Uterus (tissue), 4 donors: ENCODE data around the gene TEX264. TPM values are rescaled to one million over a fixed set of nuclear protein-coding genes. Genes with fewer than 3 reads are reported as not detected.

Experiments used
- DNase-seq, 2 donors: peaks; one replicate each; pipeline ENCODE4 v3.0.0-alpha.2; 2019 to 2020
- H3K27ac ChIP-seq, 2 donors: fragments of 200-600 bp; sonication (generic); 1 replicate in 1 of 2; 2 replicates in 1 of 2; pipeline ENCODE4 v1.5.1; 2016 to 2018
- H3K27me3 ChIP-seq, 2 donors: fragments of 200-600 bp; sonication (generic); one replicate each; pipeline ENCODE4 v1.5.1; 2018 to 2019; ENCODE audit warnings: control low read depth in 1 of 2
- H3K36me3 ChIP-seq, 2 donors: fragments of 200-600 bp; sonication (generic); one replicate each; pipeline ENCODE4 v1.5.1; 2019; ENCODE audit warnings: control low read depth in 1 of 2
- H3K4me1 ChIP-seq, 2 donors: fragments of 200-600 bp; sonication (generic); one replicate each; pipeline ENCODE4 v1.5.1; 2018 to 2019; ENCODE audit warnings: control low read depth in 1 of 2
- H3K4me3 ChIP-seq, 2 donors: fragments of 200-600 bp; sonication (generic); 1 replicate in 1 of 2; 2 replicates in 1 of 2; pipeline ENCODE4 v1.5.1; 2018 to 2019; ENCODE audit warnings: mild to moderate bottlenecking in 1 of 2
- H3K9me3 ChIP-seq, 2 donors: fragments of 200-600 bp; sonication (generic); one replicate each; pipeline ENCODE4 v1.5.1; 2019; ENCODE audit warnings: control low read depth in 1 of 2
- CTCF ChIP-seq, 4 experiments: fragments of 200-600 bp in 2 of 4; fragments of 450-650 bp in 2 of 4; sonication (generic) in 2 of 4; IDR thresholded peaks; one replicate each; pipeline ENCODE4 v1.5.1; 2016 to 2019; ENCODE audit warnings: antibody characterized with exemption in 4 of 4, mild to moderate bottlenecking in 2 of 4, moderate library complexity in 1 of 4
- POLR2A ChIP-seq, 2 donors: fragments of 450-650 bp; IDR thresholded peaks; one replicate each; pipeline ENCODE4 v1.6.1; 2016; ENCODE audit warnings: antibody characterized with exemption in 2 of 2, mild to moderate bottlenecking in 1 of 2, moderate library complexity in 1 of 2
- intact Hi-C: fragments of 100-400 bp; cut with DNase I; formaldehyde crosslinking; loops from one replicate; pipeline ENCODE4 v1.15.1; 2023; ENCODE audit warnings: low total_unique reads
- total RNA-seq, 4 donors: library from RNA; depleted of rRNA in 3 of 4; stranded (reverse); fragments of >200 nt in 3 of 4; gene quantifications; one replicate each; pipeline versions ENCODE4 v1.1.0 to v1.2.4, GENCODE V29; 2014 to 2023
- donor health status: DM: yes; HTN: yes; CAD: no.

The TEX264 gene
- total RNA-seq, 4 donors from 2014 or later = 35.3 to 74.8 (median 48.8) TPM

- no peak overlapping the region for H3K4me3 ChIP-seq
- TF ChIP-seq POLR2A (IDR thresholded peaks at IDR 0.05) = no peak
- TF ChIP-seq CTCF (IDR thresholded peaks at IDR 0.05) = no peak
- no peak overlapping the region for H3K27ac ChIP-seq
- intact Hi-C loops = no loop called here
- no peaks in the 10 kb centered on the region for H3K27me3 ChIP-seq
- no peaks in the 10 kb centered on the region for H3K36me3 ChIP-seq
- no peaks in the 10 kb centered on the region for H3K9me3 ChIP-seq
- peak in 1 of 2 donors; percentile 6 for DNase-seq
- H3K4me1 ChIP-seq = no peaks in the 10 kb centered on the region
Measured at GRCh38 chr3:51715231-51715976, 44.4 kb downstream of the TEX264 start.

- no peaks in the 10 kb centered on the region for H3K27me3 ChIP-seq
- H3K27ac ChIP-seq = no peak overlapping the region
- no peak overlapping the region for H3K4me3 ChIP-seq
- H3K9me3 ChIP-seq = no peaks in the 10 kb centered on the region
- DNase-seq = no peak
- TF ChIP-seq CTCF (IDR thresholded peaks at IDR 0.05) = no peak
- no peak for TF ChIP-seq POLR2A (IDR thresholded peaks at IDR 0.05)
- no peaks in the 10 kb centered on the region for H3K36me3 ChIP-seq
- intact Hi-C loops = no loop called here
- no peaks in the 10 kb centered on the region for H3K4me1 ChIP-seq
Measured at GRCh38 chr3:51715977-51716294, 44.9 kb downstream of the TEX264 start.

GRCh38 chr3:51716805-51717204, 45.8 kb downstream of the TEX264 start:
- no peaks in the 10 kb centered on the region for H3K4me1 ChIP-seq
- intact Hi-C loops = no loop called here

GRCh38 chr3:51717446-51717845, 46.4 kb downstream of the TEX264 start:
- intact Hi-C loops = no loop called here
- Histone ChIP-seq H3K4me1 (no peaks in the 10 kb centered on the region), H3K27me3 (no peaks in the 10 kb centered on the region), H3K4me3 (no peak overlapping the region), H3K36me3 (no peaks in the 10 kb centered on the region), H3K27ac (no peak overlapping the region), H3K9me3 (no peaks in the 10 kb centered on the region)
- TF ChIP-seq CTCF (IDR thresholded peaks at IDR 0.05) (no peak), POLR2A (IDR thresholded peaks at IDR 0.05) (no peak)
- DNase-seq = no peak

More at GRCh38 chr3:51716805-51717204, 45.8 kb downstream of the TEX264 start:
- no peaks in the 10 kb centered on the region for H3K36me3 ChIP-seq
- TF ChIP-seq POLR2A (IDR thresholded peaks at IDR 0.05) = no peak
- no peak for TF ChIP-seq CTCF (IDR thresholded peaks at IDR 0.05)
- no peaks in the 10 kb centered on the region for H3K9me3 ChIP-seq
- no peak for DNase-seq
- no peak overlapping the region for H3K4me3 ChIP-seq
- H3K27ac ChIP-seq = no peak overlapping the region
- H3K27me3 ChIP-seq = no peaks in the 10 kb centered on the region

- no peaks in the 10 kb centered on the region for H3K36me3 ChIP-seq
- no peak for DNase-seq
- H3K4me1 ChIP-seq = no peaks in the 10 kb centered on the region
- no peaks in the 10 kb centered on the region for H3K9me3 ChIP-seq
- no peak overlapping the region for H3K27ac ChIP-seq
- H3K4me3 ChIP-seq = no peak overlapping the region
- intact Hi-C loops = no loop called here
- TF ChIP-seq POLR2A (IDR thresholded peaks at IDR 0.05) (no peak), CTCF (IDR thresholded peaks at IDR 0.05) (no peak)
- H3K27me3 ChIP-seq = no peaks in the 10 kb centered on the region
Measured at GRCh38 chr3:51717947-51718346, 46.9 kb downstream of the TEX264 start.
